Parathyroid adenoma (tissue), 2 donors: Measurements from ENCODE around the gene ITIH3.

Experiments used
- H2AFZ ChIP-seq: fragments of 300-600 bp; sonication (generic); one replicate; pipeline ENCODE4 v1.7.0; 2017; ENCODE audit warnings: antibody characterized with exemption, mild to moderate bottlenecking
- H3K27ac ChIP-seq: fragments of 300-600 bp; sonication (generic); one replicate; pipeline ENCODE4 v1.7.0; 2017
- H3K27me3 ChIP-seq: fragments of 300-600 bp; sonication (generic); one replicate; pipeline ENCODE4 v1.7.0; 2017; ENCODE audit warnings: low read length; ENCODE audit not compliant: control insufficient read depth, insufficient read depth
- H3K36me3 ChIP-seq: fragments of 300-600 bp; sonication (generic); one replicate; pipeline ENCODE4 v1.7.0; 2017; ENCODE audit warnings: low read length; ENCODE audit not compliant: control insufficient read depth, insufficient read depth
- H3K4me1 ChIP-seq: fragments of 300-600 bp; sonication (generic); one replicate; pipeline ENCODE4 v1.7.0; 2017; ENCODE audit warnings: control low read depth
- H3K4me2 ChIP-seq: fragments of 300-600 bp; sonication (generic); one replicate; pipeline ENCODE4 v1.7.0; 2017; ENCODE audit warnings: low read length
- H3K4me3 ChIP-seq: fragments of 300-600 bp; sonication (generic); one replicate; pipeline ENCODE4 v1.7.0; 2017; ENCODE audit warnings: low read depth, low read length
- H3K79me2 ChIP-seq: fragments of 300-600 bp; sonication (generic); one replicate; pipeline ENCODE4 v1.7.0; 2017; ENCODE audit warnings: control low read depth
- H3K9ac ChIP-seq: fragments of 300-600 bp; sonication (generic); one replicate; pipeline ENCODE4 v1.7.0; 2017; ENCODE audit warnings: mild to moderate bottlenecking
- H3K9me3 ChIP-seq: fragments of 300-600 bp; sonication (generic); one replicate; pipeline ENCODE4 v1.7.0; 2017; ENCODE audit warnings: low read length; ENCODE audit not compliant: control insufficient read depth
- CTCF ChIP-seq: fragments of 300-600 bp; sonication (generic); IDR thresholded peaks from one replicate; pipeline ENCODE4 v1.7.0; 2017; ENCODE audit warnings: antibody characterized with exemption, mild to moderate bottlenecking
- donor health status: primary hyperparathyroidism.

The ITIH3 gene

DNA sequence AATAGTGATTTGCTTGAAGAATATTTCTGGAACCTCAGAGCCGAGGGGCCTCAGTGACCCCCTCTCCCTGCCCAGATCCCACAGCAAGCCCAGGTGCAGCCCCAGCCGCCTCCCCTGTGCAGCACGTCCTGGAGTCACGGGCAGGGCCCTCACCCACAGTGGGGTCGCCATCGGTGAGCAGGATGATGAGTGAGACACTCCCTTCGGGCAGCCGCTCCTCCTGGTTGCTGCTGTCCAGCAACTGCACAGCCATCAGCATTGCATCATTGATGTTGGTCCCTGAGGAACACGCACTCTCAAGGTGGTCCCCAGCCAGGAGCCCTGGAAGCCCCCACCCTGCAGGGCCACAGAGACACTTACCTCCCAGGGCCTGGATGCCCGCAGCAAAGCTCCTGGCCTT is 29.4 kb downstream of the ITIH3 start:
- H3K4me1 ChIP-seq: no peaks in the 10 kb centered on the region
- TF ChIP-seq CTCF: no peak
- H3K27me3 ChIP-seq: no peaks in the 10 kb centered on the region
- no peak overlapping the region for H3K4me3 ChIP-seq
- H2AFZ ChIP-seq: no peak overlapping the region
- no peak overlapping the region for H3K27ac ChIP-seq
- no peaks in the 10 kb centered on the region for H3K36me3 ChIP-seq
- H3K79me2 ChIP-seq: no peaks in the 10 kb centered on the region
- H3K9ac ChIP-seq: no peak overlapping the region
- no peaks in the 10 kb centered on the region for H3K9me3 ChIP-seq
- no peak overlapping the region for H3K4me2 ChIP-seq

DNA sequence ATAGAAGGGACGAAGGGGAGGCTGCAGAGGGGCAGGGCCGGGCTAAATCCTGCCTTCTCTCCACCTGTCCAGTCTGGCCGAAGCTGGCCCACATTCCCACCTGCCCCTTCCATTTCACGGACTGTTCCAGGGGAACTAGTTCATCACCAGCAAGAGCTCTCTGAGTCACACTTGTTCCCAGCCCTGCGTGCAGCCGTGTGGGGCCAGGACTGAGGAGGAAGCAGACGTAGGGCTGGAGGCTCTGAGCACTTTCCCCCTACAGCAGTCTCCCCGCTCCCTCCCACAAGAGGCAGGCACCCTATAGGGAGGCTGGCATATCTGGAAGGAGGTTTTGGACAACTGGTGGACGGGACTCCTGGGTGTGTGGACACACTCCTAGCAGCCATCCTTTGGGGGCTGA is 32.8 kb downstream of the ITIH3 start:
- no peaks in the 10 kb centered on the region for H3K27me3 ChIP-seq
- H3K9me3 ChIP-seq: no peaks in the 10 kb centered on the region
- no peak overlapping the region for H3K9ac ChIP-seq
- no peaks in the 10 kb centered on the region for H3K4me1 ChIP-seq
- H3K27ac ChIP-seq: no peak overlapping the region
- no peak for TF ChIP-seq CTCF
- no peaks in the 10 kb centered on the region for H3K79me2 ChIP-seq
- no peak overlapping the region for H3K4me2 ChIP-seq
- H2AFZ ChIP-seq: no peak overlapping the region
- H3K4me3 ChIP-seq: no peak overlapping the region
- H3K36me3 ChIP-seq: no peaks in the 10 kb centered on the region

- no peaks in the 10 kb centered on the region for H3K36me3 ChIP-seq
- no peak overlapping the region for H2AFZ ChIP-seq
- TF ChIP-seq CTCF: no peak
- H3K9ac ChIP-seq: no peak overlapping the region
- no peaks in the 10 kb centered on the region for H3K9me3 ChIP-seq
- no peak overlapping the region for H3K4me2 ChIP-seq
- H3K27me3 ChIP-seq: no peaks in the 10 kb centered on the region
- no peak overlapping the region for H3K27ac ChIP-seq
- H3K79me2 ChIP-seq: no peaks in the 10 kb centered on the region
- H3K4me1 ChIP-seq: no peaks in the 10 kb centered on the region
- no peak overlapping the region for H3K4me3 ChIP-seq
Observed at GRCh38 chr3:52827866-52828376, 33.3 kb downstream of the ITIH3 start.

DNA sequence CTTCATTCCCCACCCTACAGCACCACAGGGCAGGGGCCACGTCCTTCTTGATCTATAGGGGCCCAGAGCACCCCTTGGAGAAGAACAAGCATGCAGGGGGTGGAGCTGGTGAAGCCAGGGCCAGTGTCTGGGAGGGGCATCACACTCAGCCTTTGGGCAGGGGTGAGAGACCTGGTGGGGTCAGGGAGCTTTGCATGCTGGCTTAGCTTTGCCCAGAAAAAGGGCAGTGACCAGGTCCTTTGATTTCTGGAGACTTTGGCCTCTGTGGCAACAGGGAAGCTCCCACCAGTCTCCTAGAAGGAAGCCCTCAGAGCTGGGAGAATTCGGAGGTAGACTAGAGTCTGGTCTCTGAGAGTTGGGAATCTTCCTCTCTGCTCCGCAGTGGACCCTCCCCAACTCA is 34.9 kb downstream of the ITIH3 start:
- H3K4me1 ChIP-seq: no peaks in the 10 kb centered on the region

More for the DNA sequence above, 34.9 kb downstream of the ITIH3 start:
- no peak overlapping the region for H2AFZ ChIP-seq
- TF ChIP-seq CTCF: no peak
- no peak overlapping the region for H3K9ac ChIP-seq
- H3K4me2 ChIP-seq: no peak overlapping the region
- no peak overlapping the region for H3K4me3 ChIP-seq
- H3K79me2 ChIP-seq: no peaks in the 10 kb centered on the region
- no peaks in the 10 kb centered on the region for H3K9me3 ChIP-seq
- H3K36me3 ChIP-seq: no peaks in the 10 kb centered on the region
- H3K27ac ChIP-seq: no peak overlapping the region
- H3K27me3 ChIP-seq: no peaks in the 10 kb centered on the region
